GM10847 (cell line): ENCODE results near the gene HDDC2.

ENCODE experiments used
- POLR2A ChIP-seq: IDR thresholded peaks from 2 replicates; pipeline ENCODE4 v1.6.1; 2011; ENCODE audit not compliant: insufficient read length; ENCODE audit errors: extremely low read depth

Gene HDDC2

DNA sequence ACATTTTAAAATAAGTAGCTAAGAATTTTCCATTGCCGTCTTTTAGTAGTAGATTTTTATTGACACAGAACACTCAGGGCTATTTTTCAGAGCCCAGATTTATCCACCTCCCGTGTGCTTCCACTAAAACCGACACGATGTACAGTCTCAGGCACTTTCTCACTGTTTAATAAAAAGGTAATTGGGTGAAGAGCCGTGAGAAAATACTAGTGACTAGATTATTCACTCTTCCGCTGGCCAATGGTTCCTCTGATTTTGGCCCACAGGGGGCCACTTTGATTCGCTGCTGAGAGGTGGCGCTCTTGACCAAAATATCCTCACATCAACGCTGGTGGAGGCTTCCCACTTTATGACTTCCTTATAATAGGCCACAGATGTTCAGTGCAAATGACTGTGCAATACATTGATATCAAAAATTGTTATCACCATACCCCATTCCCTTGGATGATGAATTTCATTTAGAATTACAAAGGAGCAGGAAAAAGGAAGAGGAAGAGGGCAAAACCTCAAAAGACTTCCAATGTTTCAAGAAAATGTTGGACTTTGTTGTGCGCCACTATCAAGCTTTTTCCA is 12.3 kb upstream of the HDDC2 start:
- TF ChIP-seq POLR2A, result no peak

DNA sequence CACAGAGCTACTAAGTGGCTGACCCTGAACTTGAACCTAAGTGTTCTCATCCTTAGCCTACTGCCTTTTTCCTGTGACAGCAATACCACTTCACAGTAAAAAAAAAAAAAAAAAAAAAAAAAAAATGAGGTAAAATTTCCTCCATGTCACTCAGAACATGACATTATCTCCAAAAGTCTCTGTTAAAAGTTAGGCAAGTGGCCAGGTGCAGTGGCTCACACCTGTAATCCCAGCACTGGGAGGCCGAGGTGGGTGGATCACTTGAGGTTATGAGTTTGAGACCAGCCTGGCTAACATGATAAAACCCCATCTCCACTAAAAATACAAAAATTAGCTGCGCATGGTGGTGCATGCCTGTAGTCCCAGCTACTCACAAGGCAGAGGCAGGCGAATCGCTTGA is 11.2 kb upstream of the HDDC2 start:
- TF ChIP-seq POLR2A, result no peak

DNA sequence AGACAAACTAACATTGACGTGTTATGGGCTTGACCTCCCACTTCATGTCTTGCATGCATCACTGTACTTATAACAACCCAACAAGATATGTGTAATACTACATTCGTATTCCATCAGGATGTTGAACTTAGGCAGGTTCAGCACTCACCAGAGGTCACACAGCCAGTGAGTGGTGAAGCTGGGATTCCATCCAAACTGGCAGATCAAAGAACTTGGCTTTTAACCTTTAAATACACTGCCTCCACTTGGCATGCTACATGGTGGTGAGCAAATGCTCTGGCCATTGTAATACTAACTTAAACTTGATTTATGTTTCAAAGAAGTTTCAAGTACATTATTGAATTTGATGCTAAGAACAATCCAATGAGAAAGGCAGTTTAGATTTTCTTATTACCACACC is 10.7 kb upstream of the HDDC2 start:
- no peak for TF ChIP-seq POLR2A

- TF ChIP-seq POLR2A, result no peak
Observed at GRCh38 chr6:125310994-125311649, 9.4 kb upstream of the HDDC2 start.

DNA sequence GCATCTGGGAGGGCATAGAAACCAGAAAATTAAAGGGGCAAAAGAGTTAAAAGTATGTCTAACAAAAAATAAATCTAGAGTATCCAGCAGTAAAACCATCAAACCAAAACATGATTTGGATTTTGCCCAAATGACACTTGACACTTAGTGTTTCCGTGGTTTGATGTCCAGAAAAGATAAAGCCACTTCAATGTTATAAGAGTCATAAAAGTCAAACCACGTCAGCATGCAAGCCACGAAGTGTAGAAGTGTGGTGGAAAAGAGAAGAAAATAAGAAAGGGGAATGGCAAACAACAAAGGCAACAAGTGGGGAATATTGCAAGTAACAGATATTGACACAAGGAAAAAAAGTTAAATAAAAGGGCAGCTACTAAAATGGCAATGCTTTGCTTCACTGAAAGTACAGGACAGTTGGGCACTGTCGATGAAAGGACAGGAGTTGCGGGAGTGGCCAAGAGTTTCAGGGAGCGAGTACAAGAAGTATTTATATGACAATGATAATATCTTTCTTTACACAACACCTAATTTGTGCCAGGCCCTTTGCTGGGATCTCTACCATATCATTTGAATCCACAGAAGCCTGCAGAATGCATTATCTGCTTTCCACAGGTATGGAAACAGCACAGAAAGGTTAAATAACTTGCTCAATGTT is 6.3 kb upstream of the HDDC2 start:
- no peak for TF ChIP-seq POLR2A

GRCh38 chr6:125307150-125307838 is 5.5 kb upstream of the HDDC2 start:
- no peak for TF ChIP-seq POLR2A

DNA sequence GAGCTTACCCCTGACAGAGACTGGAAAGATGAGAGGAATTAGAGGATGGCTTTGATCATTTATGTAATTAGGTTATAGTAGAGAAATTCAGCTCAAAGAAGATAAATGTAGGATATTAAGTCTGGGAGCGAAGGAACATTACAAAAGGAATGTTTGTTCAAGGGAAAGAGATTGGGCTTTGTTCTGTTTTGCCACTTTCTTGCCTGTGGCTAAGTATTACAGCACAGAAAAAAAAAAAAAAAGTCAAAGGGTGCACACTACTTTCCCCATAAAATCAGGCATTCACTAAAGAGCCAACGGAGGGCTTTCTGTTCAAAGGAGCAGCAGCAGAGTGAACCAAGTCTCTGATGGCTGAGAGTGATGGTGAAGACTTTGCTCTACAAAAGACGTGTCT is 5.0 kb upstream of the HDDC2 start:
- no peak for TF ChIP-seq POLR2A

GRCh38 chr6:125304970-125305660 is 3.3 kb upstream of the HDDC2 start:
- TF ChIP-seq POLR2A, result no peak

DNA sequence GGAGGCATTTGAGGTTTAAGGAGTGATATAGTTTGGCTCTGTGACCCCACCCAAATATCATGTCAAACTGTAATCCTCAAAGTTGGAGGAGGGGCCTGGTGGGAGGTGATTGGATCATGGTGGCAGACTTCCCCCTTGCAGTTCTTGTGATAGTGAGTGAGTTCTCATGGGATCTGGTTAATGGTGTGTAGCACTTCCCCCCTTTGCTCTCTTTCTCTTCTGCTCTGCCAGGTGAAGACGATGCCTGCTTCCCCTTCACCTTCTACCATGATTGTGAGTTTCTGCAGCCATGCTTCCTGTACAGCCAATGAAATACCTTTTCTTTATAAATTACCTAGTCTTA is 1.7 kb upstream of the HDDC2 start:
- no peak for TF ChIP-seq POLR2A

GRCh38 chr6:125302840-125303511 is 1.2 kb upstream of the HDDC2 start:
- TF ChIP-seq POLR2A, result no peak

- no peak for TF ChIP-seq POLR2A
Observed at GRCh38 chr6:125300992-125301434, 754 bp downstream of the HDDC2 start.

DNA sequence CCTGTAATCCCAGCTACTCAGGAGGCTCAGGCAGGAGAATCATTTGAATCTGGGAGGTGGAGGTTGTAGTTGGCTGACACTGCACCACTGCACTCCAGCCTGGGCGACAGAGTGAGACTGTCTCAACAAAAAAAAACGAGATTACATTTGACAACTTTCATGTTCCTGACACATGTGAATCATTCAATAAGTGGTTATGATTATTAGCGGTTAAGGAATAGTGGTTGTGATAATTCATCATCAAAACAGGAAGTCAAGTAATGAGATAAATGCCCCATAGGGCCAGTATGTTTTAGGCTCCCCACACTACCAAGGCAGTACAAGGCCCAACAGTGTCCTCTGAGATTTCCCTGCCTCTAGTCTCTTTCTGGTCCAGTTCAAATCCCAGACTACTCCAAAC is 2.5 kb downstream of the HDDC2 start:
- TF ChIP-seq POLR2A, result no peak

- no peak for TF ChIP-seq POLR2A
Observed at GRCh38 chr6:125296471-125296870, 5.3 kb downstream of the HDDC2 start.

DNA sequence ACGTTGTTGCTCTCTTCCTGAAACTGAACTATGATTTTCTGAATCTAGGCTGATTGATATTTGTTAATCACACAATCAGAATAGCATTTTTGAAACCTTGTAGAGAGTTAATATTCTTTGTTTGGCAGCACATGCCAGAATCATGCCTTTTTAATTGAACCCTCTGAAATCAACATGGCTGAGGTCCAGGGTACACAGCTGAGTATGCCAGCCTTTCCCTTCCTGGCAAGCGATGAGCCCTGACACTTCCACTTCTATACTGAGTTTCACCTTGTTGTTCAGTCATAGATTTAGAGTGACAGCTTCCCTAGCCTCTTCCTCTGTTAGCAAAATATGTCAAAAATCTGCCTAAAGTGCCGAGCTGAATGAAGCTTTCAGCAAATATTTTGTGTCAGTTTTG is 6.8 kb downstream of the HDDC2 start:
- no peak for TF ChIP-seq POLR2A

- TF ChIP-seq POLR2A, result no peak
Observed at GRCh38 chr6:125294036-125294435, 7.7 kb downstream of the HDDC2 start.
